ENCODE results near the gene EXOC3L2.

Gene EXOC3L2

DNA sequence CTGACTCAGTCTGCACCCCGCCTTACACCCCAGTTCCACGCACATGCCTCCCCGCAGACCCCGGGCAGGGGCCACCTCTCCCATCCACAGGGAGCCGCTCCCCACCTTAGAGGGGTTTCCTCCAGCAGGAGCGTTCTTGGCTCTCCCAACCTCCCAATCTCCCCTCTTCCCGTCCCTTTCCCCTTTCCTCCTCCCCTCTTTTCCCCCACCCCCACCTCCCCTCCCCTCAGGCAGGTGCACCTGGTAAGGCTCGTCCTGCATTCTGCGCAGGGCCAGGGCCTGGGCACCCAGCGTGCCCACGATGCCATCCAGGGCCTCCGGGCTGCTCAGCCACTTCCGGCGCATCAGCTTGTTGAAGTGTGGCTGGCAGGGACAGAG, 27.3 kb downstream of the EXOC3L2 start:
- DNase-seq, result no peak

GRCh38 chr19:45217193-45217956, 27.8 kb downstream of the EXOC3L2 start:
- DNase-seq, result no peak

GRCh38 chr19:45216667-45217066, 28.5 kb downstream of the EXOC3L2 start:
- DNase-seq, result no peak

DNA sequence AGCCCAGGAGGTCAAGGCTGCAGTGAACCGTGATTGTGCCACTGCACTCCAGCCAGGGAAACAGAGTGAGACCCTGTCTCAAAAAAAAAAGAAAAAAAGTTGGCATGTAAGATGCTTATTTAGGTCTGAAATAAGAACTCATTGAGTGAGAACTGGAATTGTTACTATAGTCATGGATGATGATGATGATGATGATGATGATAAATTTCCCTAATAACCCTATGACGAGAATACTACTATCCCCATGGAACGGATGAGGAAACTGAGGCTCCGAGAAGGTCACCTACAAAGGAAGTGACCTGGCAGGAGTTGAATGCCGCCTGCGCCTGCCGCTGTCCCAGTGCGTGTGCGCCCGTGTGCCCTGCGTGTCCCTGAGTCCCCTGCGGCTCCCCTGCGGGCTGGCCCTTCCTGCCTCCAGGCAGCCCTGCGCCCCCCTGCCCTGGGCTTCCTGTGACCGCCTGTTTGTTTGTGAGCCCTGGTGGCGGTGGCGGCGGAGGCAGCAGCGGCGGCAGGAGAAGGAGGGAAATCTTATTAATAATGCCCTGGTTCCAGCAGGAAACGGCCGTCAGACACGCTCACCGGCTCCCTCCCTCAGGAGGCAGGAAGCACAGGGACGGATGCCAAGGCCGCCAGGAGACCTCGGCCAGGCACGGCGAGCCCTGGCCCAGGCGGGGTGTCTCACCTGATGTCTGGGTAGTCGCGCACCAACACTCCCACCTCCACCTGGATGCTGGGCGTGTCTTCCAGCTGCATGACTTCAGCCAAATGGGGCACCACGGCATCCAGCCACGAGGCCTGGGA, 29.6 kb downstream of the EXOC3L2 start:
- no peak for DNase-seq

DNA sequence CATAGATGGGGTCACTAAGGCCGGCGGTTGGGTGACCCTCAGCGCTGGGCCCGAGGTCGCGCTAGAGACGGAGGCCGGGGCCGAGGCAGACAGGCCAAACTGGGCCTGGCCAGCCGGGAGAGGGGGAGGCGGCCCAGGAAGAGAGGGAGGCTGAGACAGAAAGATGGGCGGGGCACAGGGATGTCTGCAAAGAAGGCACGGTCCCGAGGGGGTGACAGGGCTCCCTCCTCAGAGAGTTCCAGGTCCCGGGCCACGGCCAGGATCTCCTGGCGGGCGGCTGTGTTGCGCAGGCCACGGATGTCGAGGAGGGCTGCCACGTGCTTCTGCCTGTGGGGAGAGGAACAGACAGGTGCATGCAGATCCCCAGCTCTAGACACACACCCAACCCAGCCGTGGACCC, 32.2 kb downstream of the EXOC3L2 start:
- DNase-seq, result no peak

DNA sequence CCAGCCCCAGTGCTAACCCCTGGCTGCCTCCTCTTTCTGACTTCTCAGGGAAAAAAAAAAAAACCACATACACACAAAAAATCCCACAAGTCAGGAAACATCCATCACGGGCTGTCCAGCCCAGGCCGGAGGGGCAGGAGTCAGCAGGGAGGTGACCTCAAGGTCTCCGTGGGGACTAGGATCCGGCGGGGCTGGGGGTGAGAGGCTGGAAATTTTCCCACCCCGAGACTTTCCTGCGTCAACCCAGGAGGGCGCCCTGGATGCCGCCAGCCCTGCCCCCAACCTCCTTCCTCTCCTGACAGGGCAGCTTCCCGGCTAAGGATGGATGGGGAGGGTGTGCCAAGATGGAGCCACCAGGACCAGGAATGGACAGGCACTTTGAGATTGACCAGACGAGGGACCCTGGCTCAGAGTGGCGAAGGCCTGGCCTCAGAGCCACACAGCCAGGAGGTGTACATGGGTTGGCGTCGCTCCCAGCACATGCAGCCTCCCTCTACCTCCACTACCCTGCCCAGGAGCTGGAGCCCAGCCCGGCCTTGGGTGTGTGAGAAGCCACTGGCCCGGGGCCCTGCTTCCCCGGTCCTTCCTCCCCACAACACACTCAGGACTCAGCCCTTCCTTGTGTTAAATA, 33.3 kb downstream of the EXOC3L2 start:
- DNase-seq, result no peak

- no peak for DNase-seq
Measured at GRCh38 chr19:45206328-45206727, 38.9 kb downstream of the EXOC3L2 start.

DNA sequence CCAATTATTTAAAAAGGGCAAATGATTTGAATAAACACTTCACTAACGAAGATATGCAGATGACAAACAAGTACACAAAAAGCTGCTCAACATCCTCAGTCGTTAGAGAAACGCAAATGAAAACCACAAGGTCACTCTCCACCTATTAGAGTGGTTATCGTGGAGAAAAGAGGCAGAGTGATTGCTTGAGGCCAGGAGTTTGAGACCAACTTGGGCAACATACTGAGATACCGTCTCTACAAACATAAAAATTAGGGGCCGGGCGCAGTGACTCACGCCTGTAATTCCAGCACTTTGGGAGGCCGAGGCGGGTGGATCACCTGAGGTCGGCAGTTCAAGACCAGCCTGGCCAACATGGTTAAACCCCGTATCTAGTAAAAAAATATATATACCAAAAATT, 39.4 kb downstream of the EXOC3L2 start:
- no peak for DNase-seq

GRCh38 chr19:45202637-45203036, 42.6 kb downstream of the EXOC3L2 start:
- no peak for DNase-seq

GRCh38 chr19:45200568-45200967, 44.6 kb downstream of the EXOC3L2 start:
- no peak for DNase-seq

DNA sequence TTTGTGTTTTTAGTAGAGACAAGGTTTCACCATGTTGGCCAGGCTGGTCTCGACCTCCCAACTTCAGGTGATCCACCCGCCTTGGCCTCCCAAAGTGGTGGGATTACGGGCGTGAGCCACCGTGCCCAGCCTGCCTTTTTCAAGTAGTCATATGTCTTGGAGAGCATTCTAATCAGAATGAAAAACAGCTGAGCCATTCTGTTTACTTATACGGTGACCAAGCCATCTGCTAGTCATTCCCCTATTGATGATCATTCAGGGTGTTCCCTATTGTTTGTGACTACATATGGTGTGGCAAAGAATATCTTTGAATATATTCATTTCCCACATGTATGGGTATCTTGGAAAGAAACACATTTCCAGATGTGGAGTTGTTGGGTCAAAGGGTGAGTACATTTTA, 49.4 kb downstream of the EXOC3L2 start:
- no peak for DNase-seq

- no peak for DNase-seq
Measured at GRCh38 chr19:45191375-45191774, 53.8 kb downstream of the EXOC3L2 start.

DNA sequence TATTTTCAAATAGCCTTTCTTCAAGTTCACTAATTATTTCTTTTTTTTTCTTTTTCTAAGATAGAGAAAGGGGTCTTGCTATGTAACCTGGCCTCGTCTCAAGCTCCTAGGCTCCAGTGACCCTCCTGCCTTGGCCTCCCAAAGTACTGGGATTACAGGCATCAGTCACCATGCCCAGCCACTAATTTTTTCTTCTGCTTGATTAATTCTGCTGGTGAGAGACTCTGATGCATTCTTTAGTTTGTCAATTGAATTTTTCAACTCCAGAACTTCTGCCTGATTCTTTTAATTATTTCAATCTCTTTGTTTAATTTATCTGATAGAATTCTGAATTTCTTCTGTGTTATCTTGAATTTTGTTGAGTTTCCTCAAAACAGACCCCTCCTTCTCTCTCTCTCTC, 55.2 kb downstream of the EXOC3L2 start:
- no peak for DNase-seq

DNA sequence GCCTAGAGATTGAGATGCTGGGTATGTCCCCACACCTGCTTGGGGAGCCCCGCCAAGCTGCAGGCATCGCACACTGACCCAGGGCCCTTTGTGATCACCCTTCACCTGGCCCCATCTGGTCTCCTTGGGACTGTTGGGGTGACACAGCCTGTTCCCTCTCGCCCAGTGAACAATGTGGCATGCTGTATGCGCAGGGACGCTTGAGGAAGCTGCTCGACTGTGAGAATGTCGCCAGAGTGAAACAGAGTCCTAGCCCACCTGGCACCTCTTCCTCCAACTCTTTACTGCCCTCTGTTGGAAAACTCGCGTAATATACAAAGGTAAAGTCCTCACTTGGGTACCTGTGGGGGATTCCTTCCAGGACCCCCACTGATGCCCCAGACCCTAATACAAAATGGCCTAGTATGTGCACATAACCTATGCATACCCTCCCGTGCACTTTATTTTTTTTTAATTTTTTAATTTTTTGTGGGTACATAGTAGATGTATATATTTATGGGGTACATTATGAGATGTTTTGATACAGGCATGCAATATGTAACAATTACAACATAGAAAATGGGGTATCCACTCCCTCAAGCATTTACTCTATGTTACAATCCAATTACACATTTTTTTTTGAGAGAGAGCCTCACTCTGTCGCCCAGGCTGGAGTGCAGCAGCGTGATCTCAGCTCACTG, 57.6 kb downstream of the EXOC3L2 start:
- peak; percentile 42 for DNase-seq

DNA sequence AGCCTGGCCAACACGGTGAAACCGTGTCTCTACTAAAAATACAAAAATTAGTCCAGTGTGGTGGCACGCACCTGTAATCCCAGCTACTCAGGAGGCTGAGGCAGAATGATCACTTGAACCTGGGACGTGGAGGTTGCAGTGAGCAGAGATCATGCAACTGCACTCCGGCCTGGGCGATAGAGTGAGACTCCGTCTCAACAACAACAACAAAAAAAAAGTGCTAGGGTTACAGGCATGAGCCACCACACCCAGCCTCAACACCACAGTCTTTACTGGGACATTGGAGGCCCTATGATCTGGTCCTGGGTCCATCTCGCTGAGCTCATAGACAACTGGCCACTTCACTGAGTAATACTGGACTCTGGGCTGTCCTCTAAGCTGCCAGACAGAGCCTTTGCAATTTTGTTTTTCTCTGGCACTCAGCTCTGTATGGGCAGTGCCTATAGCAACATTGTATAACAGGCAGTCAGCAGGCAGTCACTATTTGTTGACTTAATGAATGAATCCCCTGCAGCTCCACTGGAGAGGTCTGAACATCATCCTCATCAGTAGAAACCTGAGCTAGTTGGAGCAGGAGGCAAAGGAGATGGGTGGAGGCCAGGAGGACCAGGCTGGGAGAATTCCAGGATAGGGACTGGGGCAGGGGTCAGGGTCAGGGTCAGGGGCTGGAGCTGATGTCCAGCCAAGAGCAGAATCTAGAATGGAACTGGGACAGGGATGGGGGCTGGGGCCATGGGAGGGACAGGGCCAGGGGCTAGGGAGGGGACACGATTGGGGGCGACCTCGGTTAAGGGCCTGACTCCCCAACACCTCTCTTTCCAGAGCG, 58.5 kb downstream of the EXOC3L2 start:
- DNase-seq, result no peak

- no peak for DNase-seq
Measured at GRCh38 chr19:45184115-45184514, 61.1 kb downstream of the EXOC3L2 start.

GRCh38 chr19:45182758-45183157, 62.4 kb downstream of the EXOC3L2 start:
- no peak for DNase-seq

DNA sequence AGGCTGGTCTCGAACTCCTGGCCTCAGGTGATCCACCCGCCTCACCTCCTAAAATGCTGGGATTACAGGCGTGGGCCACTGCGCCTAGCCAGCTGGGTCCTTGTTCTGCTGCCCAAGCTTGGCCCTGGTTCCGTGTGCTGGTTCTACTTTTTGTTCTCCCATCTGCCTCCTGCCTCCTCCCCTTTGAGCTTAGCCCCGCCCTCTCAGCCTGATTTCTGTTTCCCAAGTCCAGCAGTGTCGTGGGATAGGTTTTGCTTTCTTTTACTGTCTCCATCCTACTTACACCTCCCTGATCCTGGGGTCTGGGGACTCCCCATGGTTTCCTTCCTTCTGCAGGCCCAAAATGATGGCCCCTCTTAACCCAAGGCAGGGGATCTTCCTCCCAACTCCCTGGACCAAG, 64.3 kb downstream of the EXOC3L2 start:
- DNase-seq, result no peak

DNA sequence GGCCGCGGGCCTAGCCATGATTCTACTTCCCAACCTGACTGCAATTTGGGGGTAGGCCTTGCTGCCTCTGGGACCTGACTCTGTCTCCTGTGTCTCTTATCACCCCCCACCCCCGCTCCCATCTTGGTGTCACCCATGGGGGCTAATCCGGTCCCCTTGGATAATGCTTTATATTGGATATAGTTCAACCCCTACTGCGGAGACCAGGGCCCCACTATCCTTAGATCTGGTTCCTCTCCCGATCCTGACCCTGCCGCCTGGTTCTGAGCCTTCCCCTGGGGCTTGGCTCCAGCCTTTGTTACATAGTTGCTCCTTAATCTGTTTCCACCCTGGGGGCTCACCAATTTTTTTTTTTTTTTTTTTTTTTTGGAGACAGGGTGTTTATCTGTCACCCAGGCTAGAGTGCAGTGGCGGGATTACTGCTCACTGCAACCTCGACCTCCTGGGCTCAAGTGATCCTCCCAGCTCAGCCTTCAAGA, 65.3 kb downstream of the EXOC3L2 start:
- DNase-seq, result no peak

DNA sequence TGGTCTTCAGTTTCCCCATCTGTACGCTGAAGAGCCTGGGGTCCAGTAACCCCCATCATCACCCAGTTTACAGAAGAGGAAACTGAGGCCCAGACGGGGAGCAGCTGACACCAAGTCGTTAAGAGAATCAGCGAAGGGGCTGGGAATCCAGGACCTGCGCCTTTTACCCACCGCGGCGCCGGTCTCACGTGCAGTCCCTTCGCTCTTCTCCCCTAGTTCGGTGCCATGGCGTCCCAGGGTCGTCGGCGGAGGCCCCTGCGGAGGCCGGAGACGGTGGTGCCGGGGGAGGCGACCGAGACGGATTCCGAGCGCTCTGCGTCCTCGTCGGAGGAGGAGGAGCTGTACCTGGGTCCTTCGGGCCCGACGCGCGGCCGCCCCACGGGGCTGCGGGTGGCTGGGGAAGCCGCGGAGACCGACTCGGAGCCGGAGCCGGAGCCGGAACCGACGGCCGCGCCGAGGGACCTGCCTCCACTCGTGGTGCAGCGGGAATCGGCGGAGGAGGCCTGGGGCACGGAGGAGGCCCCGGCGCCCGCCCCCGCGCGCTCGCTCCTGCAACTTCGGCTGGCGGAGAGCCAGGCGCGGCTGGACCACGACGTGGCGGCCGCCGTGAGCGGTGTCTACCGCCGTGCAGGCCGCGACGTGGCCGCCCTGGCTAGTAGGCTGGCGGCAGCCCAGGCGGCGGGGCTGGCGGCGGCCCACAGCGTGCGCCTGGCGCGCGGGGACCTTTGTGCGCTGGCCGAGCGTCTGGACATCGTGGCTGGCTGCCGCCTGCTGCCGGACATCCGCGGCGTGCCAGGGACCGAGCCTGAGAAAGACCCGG, 65.9 kb downstream of the EXOC3L2 start:
- peak; percentile 37 for DNase-seq

Data from CD4-positive, alpha-beta T cell treated with Interleukin-6 for 4 hours (primary cell).